ENCODE results near the gene P2RX3.

The P2RX3 gene

GRCh38 chr11:57324886-57325734, 13.0 kb upstream of the P2RX3 start, which contains the start of gene TNKS1BP1:
TNKS1BP1 (minus strand) TSS chr11:57324952; CDS start chr11:57321885, 3,067 bp downstream.
- CTCF ChIA-PET = interaction anchor here (0.7 to 1.6 kb wide), 6 partner anchors 17 to 237 kb away, joined by 3 to 6 read pairs (median 3); no protein-coding TSS in a partner anchor
- Histone ChIP-seq H3K4me3 (ENCODE audit: low read depth, low read length) (peak within 1 kb of the TSS; percentile 68), H3K9me3 (ENCODE audit: control insufficient read depth, insufficient read depth, low read depth, low read length) (no peaks in the 10 kb centered on the region), H3K27ac (ENCODE audit: extremely low read depth, low read depth, low read length) (peak within 1 kb of the TSS; percentile 70), H3K4me1 (ENCODE audit: control insufficient read depth, insufficient read depth, low read length) (peaks cover 7% of the 10 kb centered on the region), H3K36me3 (ENCODE audit: control insufficient read depth in 2 of 2, insufficient read depth in 1 of 2, low read length in 2 of 2) (peaks cover 6 to 55% of the 10 kb centered on the region in 2 experiments; a peak in 2 of 3 replicates)
- POLR2A ChIA-PET = interaction anchor here (0.6 to 6.5 kb wide), 8 partner anchors 10 to 75 kb away, joined by 3 to 95 read pairs (median 8); partner anchors contain the start of genes P2RX3 and SSRP1
- TF ChIP-seq KLF1 (tag by site-specific recombination; IDR thresholded peaks at IDR 0.05) = peak; percentile 41; the same call in 1 of the 2 replicates
- TF ChIP-seq ZNF561 (tag by site-specific recombination; IDR thresholded peaks at IDR 0.05; ENCODE audit: borderline replicate concordance) = peak; percentile 55; the same call in 1 of the 2 replicates
- TF ChIP-seq ZNF747 (tag by site-specific recombination; IDR thresholded peaks at IDR 0.05) = no peak
- TF ChIP-seq ZNF391 (tag by site-specific recombination; IDR thresholded peaks at IDR 0.05; ENCODE audit: borderline replicate concordance, low read depth) = no peak
- TF ChIP-seq, protein P1, sequence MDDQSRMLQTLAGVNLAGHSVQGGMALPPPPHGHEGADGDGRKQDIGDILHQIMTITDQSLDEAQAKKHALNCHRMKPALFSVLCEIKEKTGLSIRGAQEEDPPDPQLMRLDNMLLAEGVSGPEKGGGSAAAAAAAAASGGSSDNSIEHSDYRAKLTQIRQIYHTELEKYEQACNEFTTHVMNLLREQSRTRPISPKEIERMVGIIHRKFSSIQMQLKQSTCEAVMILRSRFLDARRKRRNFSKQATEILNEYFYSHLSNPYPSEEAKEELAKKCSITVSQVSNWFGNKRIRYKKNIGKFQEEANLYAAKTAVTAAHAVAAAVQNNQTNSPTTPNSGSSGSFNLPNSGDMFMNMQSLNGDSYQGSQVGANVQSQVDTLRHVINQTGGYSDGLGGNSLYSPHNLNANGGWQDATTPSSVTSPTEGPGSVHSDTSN (CRISPR knock-in tag; IDR thresholded peaks at IDR 0.05) = no peak
- peak; percentile 44 for TF ChIP-seq CTCF (tag by site-specific recombination; IDR thresholded peaks at IDR 0.05)
- TF ChIP-seq ZNF670 (tag by site-specific recombination; IDR thresholded peaks at IDR 0.05; ENCODE audit: low read depth) = no peak
- peak; percentile 68 for TF ChIP-seq ZNF600 (tag by site-specific recombination; IDR thresholded peaks at IDR 0.05)
- peak; percentile 61 for TF ChIP-seq KLF8 (tag by site-specific recombination; IDR thresholded peaks at IDR 0.05)
- TF ChIP-seq ZNF513 (tag by site-specific recombination; IDR thresholded peaks at IDR 0.05) = no peak
- TF ChIP-seq, protein P2, sequence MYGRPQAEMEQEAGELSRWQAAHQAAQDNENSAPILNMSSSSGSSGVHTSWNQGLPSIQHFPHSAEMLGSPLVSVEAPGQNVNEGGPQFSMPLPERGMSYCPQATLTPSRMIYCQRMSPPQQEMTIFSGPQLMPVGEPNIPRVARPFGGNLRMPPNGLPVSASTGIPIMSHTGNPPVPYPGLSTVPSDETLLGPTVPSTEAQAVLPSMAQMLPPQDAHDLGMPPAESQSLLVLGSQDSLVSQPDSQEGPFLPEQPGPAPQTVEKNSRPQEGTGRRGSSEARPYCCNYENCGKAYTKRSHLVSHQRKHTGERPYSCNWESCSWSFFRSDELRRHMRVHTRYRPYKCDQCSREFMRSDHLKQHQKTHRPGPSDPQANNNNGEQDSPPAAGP (tag by site-specific recombination; IDR thresholded peaks at IDR 0.05) = peak; percentile 67; the same call in 1 of the 2 replicates
- peak; percentile 64 for TF ChIP-seq SP3 (tag by site-specific recombination; IDR thresholded peaks at IDR 0.05)
- TF ChIP-seq, protein P3, sequence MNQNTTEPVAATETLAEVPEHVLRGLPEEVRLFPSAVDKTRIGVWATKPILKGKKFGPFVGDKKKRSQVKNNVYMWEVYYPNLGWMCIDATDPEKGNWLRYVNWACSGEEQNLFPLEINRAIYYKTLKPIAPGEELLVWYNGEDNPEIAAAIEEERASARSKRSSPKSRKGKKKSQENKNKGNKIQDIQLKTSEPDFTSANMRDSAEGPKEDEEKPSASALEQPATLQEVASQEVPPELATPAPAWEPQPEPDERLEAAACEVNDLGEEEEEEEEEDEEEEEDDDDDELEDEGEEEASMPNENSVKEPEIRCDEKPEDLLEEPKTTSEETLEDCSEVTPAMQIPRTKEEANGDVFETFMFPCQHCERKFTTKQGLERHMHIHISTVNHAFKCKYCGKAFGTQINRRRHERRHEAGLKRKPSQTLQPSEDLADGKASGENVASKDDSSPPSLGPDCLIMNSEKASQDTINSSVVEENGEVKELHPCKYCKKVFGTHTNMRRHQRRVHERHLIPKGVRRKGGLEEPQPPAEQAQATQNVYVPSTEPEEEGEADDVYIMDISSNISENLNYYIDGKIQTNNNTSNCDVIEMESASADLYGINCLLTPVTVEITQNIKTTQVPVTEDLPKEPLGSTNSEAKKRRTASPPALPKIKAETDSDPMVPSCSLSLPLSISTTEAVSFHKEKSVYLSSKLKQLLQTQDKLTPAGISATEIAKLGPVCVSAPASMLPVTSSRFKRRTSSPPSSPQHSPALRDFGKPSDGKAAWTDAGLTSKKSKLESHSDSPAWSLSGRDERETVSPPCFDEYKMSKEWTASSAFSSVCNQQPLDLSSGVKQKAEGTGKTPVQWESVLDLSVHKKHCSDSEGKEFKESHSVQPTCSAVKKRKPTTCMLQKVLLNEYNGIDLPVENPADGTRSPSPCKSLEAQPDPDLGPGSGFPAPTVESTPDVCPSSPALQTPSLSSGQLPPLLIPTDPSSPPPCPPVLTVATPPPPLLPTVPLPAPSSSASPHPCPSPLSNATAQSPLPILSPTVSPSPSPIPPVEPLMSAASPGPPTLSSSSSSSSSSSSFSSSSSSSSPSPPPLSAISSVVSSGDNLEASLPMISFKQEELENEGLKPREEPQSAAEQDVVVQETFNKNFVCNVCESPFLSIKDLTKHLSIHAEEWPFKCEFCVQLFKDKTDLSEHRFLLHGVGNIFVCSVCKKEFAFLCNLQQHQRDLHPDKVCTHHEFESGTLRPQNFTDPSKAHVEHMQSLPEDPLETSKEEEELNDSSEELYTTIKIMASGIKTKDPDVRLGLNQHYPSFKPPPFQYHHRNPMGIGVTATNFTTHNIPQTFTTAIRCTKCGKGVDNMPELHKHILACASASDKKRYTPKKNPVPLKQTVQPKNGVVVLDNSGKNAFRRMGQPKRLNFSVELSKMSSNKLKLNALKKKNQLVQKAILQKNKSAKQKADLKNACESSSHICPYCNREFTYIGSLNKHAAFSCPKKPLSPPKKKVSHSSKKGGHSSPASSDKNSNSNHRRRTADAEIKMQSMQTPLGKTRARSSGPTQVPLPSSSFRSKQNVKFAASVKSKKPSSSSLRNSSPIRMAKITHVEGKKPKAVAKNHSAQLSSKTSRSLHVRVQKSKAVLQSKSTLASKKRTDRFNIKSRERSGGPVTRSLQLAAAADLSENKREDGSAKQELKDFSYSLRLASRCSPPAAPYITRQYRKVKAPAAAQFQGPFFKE (tag by site-specific recombination; IDR thresholded peaks at IDR 0.05; ENCODE audit: borderline replicate concordance) = peak; percentile 56; the same call in 1 of the 2 replicates
- TF ChIP-seq, protein P4, sequence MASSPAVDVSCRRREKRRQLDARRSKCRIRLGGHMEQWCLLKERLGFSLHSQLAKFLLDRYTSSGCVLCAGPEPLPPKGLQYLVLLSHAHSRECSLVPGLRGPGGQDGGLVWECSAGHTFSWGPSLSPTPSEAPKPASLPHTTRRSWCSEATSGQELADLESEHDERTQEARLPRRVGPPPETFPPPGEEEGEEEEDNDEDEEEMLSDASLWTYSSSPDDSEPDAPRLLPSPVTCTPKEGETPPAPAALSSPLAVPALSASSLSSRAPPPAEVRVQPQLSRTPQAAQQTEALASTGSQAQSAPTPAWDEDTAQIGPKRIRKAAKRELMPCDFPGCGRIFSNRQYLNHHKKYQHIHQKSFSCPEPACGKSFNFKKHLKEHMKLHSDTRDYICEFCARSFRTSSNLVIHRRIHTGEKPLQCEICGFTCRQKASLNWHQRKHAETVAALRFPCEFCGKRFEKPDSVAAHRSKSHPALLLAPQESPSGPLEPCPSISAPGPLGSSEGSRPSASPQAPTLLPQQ (tag by site-specific recombination; IDR thresholded peaks at IDR 0.05) = 0 out of 2 replicates have a peak, but pooled peaks have one; percentile 58
- 0 out of 2 replicates have a peak, but pooled peaks have one; percentile 60 for TF ChIP-seq ZNF660 (tag by site-specific recombination; IDR thresholded peaks at IDR 0.05)
- TF ChIP-seq ZNF792 (tag by site-specific recombination; IDR thresholded peaks at IDR 0.05) = no peak
- TF ChIP-seq ZNF341 (tag by site-specific recombination; IDR thresholded peaks at IDR 0.05; ENCODE audit: low read depth) = peak; percentile 82
- TF ChIP-seq, protein P5, sequence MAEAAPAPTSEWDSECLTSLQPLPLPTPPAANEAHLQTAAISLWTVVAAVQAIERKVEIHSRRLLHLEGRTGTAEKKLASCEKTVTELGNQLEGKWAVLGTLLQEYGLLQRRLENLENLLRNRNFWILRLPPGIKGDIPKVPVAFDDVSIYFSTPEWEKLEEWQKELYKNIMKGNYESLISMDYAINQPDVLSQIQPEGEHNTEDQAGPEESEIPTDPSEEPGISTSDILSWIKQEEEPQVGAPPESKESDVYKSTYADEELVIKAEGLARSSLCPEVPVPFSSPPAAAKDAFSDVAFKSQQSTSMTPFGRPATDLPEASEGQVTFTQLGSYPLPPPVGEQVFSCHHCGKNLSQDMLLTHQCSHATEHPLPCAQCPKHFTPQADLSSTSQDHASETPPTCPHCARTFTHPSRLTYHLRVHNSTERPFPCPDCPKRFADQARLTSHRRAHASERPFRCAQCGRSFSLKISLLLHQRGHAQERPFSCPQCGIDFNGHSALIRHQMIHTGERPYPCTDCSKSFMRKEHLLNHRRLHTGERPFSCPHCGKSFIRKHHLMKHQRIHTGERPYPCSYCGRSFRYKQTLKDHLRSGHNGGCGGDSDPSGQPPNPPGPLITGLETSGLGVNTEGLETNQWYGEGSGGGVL (tag by site-specific recombination; IDR thresholded peaks at IDR 0.05) = no peak
- 0 out of 2 replicates have a peak, but pooled peaks have one; percentile 44 for TF ChIP-seq ZXDB (tag by site-specific recombination; IDR thresholded peaks at IDR 0.05)
- TF ChIP-seq ZNF366 (tag by site-specific recombination; conservative IDR thresholded peaks at IDR 0.05) = no peak
